Neural progenitor cell (in vitro differentiated cells): ENCODE data around the gene ADISSP. TPM values are rescaled to one million over a fixed set of nuclear protein-coding genes. Genes with fewer than 3 reads are reported as not detected.

Experiments
- DNase-seq: peaks from one replicate; pipeline ENCODE4 v3.0.0-alpha.2; 2016; ENCODE audit warnings: low spot score
- H2AFZ ChIP-seq: fragments of 200-600 bp; sonication (generic); replicated peaks from 2 replicates; pipeline ENCODE4 v1.6.1; 2016; ENCODE audit warnings: antibody characterized with exemption
- H3F3A ChIP-seq: fragments of 200-600 bp; sonication (generic); 2 replicates; pipeline ENCODE4 v1.6.1; 2016; ENCODE audit warnings: antibody characterized with exemption, low read depth
- H3K27ac ChIP-seq: fragments of 200-600 bp; sonication (generic); 2 replicates; pipeline ENCODE4 v1.5.1; 2016; ENCODE audit warnings: mild to moderate bottlenecking
- H3K27me3 ChIP-seq: fragments of 200-600 bp; sonication (generic); 2 replicates; pipeline ENCODE4 v1.6.1; 2016; ENCODE audit warnings: mild to moderate bottlenecking, moderate library complexity
- H3K36me3 ChIP-seq: fragments of 200-600 bp; sonication (generic); 2 replicates; pipeline ENCODE4 v1.5.1; 2016
- H3K4me1 ChIP-seq: fragments of 200-600 bp; sonication (generic); 2 replicates; pipeline ENCODE4 v1.6.1; 2016; ENCODE audit warnings: mixed run types
- H3K4me2 ChIP-seq: fragments of 200-600 bp; sonication (generic); 2 replicates; pipeline ENCODE4 v1.6.1; 2016
- H3K4me3 ChIP-seq: fragments of 200-600 bp; sonication (generic); 2 replicates; pipeline ENCODE4 v1.5.1; 2016
- H3K79me2 ChIP-seq: fragments of 200-600 bp; sonication (generic); 2 replicates; pipeline ENCODE4 v1.6.1; 2016; ENCODE audit warnings: low read depth
- H3K9ac ChIP-seq: fragments of 200-600 bp; sonication (generic); 2 replicates; pipeline ENCODE4 v1.6.1; 2016
- H3K9me3 ChIP-seq: fragments of 200-600 bp; sonication (generic); 2 replicates; pipeline ENCODE4 v1.5.1; 2016; ENCODE audit warnings: low read depth
- H4K20me1 ChIP-seq: fragments of 200-600 bp; sonication (generic); 2 replicates; pipeline ENCODE4 v1.6.1; 2016; ENCODE audit warnings: low read depth
- H3K27ac Mint-ChIP-seq: 3 replicates; pipeline ENCODE4 v1.8.0; 2021; ENCODE audit warnings: mixed read lengths
- H3K27me3 Mint-ChIP-seq: 2 replicates; pipeline ENCODE4 v1.8.0; 2022; ENCODE audit warnings: low read depth, mild to moderate bottlenecking, inconsistent platforms, moderate library complexity, mixed read lengths; ENCODE audit not compliant: insufficient read depth
- H3K36me3 Mint-ChIP-seq: 3 replicates; pipeline ENCODE4 v1.8.0; 2021; ENCODE audit warnings: mixed read lengths
- H3K4me1 Mint-ChIP-seq: 3 replicates; pipeline ENCODE4 v1.8.0; 2021; ENCODE audit warnings: mixed read lengths
- H3K4me3 Mint-ChIP-seq: 3 replicates; pipeline ENCODE4 v1.8.0; 2021; ENCODE audit warnings: mild to moderate bottlenecking, moderate library complexity, mixed read lengths
- H3K9me3 Mint-ChIP-seq: 3 replicates; pipeline ENCODE4 v1.8.0; 2020; ENCODE audit warnings: mixed read lengths
- EZH2 ChIP-seq: fragments of 200-600 bp; sonication (generic); IDR thresholded peaks from 2 replicates; pipeline ENCODE4 v1.6.1; 2017; ENCODE audit warnings: antibody characterized with exemption, mild to moderate bottlenecking, moderate library complexity
- EZH2phosphoT487 ChIP-seq: fragments of 200-600 bp; sonication (generic); IDR thresholded peaks from 2 replicates; pipeline ENCODE4 v1.6.1; 2017; ENCODE audit warnings: antibody characterized with exemption
- total RNA-seq: library from RNA; depleted of rRNA; stranded (reverse); fragments of >200 nt; gene quantifications from 2 replicates; pipeline ENCODE4 v1.2.3, GENCODE V29; 2015; ENCODE audit warnings: low replicate concordance
- TF ChIP-seq, protein P1 (sequence below): fragments of 200-600 bp; sonication (generic); IDR thresholded peaks from 2 replicates; pipeline ENCODE4 v1.5.1; 2017; ENCODE audit warnings: antibody characterized with exemption, mild to moderate bottlenecking

The ADISSP gene
- total RNA-seq, 1 donor from 2014 or later = 17.6 TPM

DNA sequence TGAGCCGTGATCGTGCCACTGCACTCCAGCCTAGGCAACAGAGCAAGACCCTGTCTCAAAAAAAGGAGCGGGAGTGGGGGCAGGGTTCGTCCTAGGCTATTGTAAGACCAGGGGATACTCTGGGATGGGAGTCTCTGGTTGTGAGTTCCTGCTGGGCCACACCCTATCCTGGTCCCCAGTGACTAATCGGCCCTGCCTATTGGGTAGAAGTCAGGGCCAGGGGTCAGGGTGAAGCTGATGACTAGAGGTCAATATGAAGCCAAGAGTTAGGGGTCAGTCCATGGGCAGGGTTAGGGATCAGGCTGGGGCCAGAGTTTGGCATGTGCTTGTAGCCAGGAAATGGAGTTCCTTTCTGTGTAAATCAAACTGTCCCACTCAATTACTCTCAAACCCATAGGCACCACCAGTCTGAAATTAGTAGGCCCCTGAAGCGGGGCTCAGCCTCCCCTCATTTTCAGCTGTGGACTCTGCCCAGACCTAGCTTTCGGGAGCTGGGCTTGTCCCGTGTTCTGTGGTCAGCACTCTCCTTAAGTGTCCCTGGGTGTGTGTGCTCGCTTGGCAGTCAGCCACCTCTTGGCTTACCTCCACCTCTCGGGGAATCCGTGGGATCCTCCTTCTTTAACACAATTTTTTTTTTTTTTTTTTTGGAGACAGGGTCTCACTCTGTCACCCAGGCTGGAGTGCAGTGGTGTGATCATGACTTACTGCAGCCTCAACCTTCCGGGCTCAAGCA lies 33.3 kb downstream of the ADISSP start:
- no peaks in the 10 kb centered on the region for H3K79me2 ChIP-seq
- H3K4me1 ChIP-seq = no peaks in the 10 kb centered on the region
- Mint-ChIP-seq H3K9me3 (no peaks in the 10 kb centered on the region), H3K27me3 (peaks cover 18% of the 10 kb centered on the region), H3K36me3 (no peaks in the 10 kb centered on the region), H3K27ac (no peak overlapping the region), H3K4me1 (peaks cover 35% of the 10 kb centered on the region), H3K4me3 (no peak overlapping the region)
- no peak overlapping the region for H3K27ac ChIP-seq
- DNase-seq = no peak
- no peak overlapping the region for H2AFZ ChIP-seq
- peaks cover 33% of the 10 kb centered on the region for H3K27me3 ChIP-seq
- H3K4me3 ChIP-seq = no peak overlapping the region
- no peaks in the 10 kb centered on the region for H3K9me3 ChIP-seq
- no peaks in the 10 kb centered on the region for H4K20me1 ChIP-seq
- no peak overlapping the region for H3K4me2 ChIP-seq
- H3F3A ChIP-seq = peaks cover 8% of the 10 kb centered on the region
- no peaks in the 10 kb centered on the region for H3K36me3 ChIP-seq
- no peak for TF ChIP-seq EZH2
- no peak for TF ChIP-seq EZH2phosphoT487
- TF ChIP-seq, protein P1, sequence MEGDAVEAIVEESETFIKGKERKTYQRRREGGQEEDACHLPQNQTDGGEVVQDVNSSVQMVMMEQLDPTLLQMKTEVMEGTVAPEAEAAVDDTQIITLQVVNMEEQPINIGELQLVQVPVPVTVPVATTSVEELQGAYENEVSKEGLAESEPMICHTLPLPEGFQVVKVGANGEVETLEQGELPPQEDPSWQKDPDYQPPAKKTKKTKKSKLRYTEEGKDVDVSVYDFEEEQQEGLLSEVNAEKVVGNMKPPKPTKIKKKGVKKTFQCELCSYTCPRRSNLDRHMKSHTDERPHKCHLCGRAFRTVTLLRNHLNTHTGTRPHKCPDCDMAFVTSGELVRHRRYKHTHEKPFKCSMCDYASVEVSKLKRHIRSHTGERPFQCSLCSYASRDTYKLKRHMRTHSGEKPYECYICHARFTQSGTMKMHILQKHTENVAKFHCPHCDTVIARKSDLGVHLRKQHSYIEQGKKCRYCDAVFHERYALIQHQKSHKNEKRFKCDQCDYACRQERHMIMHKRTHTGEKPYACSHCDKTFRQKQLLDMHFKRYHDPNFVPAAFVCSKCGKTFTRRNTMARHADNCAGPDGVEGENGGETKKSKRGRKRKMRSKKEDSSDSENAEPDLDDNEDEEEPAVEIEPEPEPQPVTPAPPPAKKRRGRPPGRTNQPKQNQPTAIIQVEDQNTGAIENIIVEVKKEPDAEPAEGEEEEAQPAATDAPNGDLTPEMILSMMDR = no peak
- no peak overlapping the region for H3K9ac ChIP-seq

DNA sequence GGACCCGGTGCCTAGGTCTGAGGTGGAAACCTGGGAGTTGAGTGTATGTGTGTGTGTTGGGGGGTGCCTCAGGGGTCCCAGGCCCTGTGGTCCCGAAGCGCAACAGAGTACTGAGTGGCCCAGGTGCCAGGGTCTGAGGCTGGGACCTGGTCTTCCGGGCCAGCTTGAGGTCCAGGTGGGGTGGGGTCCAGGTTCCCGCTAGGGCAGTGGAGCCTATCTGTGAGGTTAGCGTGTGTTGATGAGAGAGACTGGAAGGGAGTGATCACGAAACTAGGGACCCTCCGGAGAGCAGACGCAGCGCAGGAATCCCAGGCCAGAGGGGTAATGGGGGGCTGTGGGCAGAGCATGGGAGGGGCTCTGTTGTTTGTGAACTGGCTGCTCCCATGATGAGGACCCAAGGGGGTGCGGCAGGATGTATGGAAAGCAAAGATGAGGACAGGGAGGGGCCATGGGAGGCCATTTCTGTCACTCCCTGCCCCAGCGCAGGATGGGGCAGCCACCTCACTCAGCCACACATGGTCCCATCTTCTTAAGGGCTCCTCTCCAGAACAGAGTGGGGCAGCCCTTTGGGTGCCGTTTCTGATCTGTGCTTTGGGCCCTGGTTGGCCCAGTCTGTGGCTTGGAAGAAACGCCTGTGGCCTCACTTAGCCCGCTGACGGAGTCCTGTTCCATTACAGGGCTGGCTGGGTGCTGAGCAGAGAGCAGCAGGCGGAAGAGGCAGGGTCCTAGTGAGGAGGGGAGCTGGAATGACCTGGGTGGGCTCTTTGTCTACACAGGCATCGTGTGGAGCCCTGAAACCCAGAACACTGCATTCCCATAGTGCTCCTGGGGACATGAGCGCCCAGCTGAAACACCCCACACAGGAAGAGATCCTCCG lies 34.2 kb downstream of the ADISSP start:
- Histone ChIP-seq H3K27ac (no peak overlapping the region), H3K4me1 (no peaks in the 10 kb centered on the region), H3K9ac (no peak overlapping the region), H4K20me1 (no peaks in the 10 kb centered on the region), H2AFZ (peak overlapping the region; percentile 10), H3K79me2 (no peaks in the 10 kb centered on the region), H3K9me3 (no peaks in the 10 kb centered on the region), H3F3A (peaks cover 8% of the 10 kb centered on the region), H3K4me2 (peak overlapping the region; percentile 66), H3K36me3 (no peaks in the 10 kb centered on the region), H3K27me3 (peaks cover 37% of the 10 kb centered on the region), H3K4me3 (no peak overlapping the region)
- peak overlapping the region; percentile 48 for H3K4me3 Mint-ChIP-seq
- no peaks in the 10 kb centered on the region for H3K9me3 Mint-ChIP-seq
- H3K27me3 Mint-ChIP-seq = peaks cover 19% of the 10 kb centered on the region
- no peaks in the 10 kb centered on the region for H3K36me3 Mint-ChIP-seq
- H3K27ac Mint-ChIP-seq = peak overlapping the region; percentile 72
- DNase-seq = no peak
- TF ChIP-seq EZH2 (no peak), EZH2phosphoT487 (no peak)
- TF ChIP-seq, protein P1 = no peak
- peaks cover 28% of the 10 kb centered on the region for H3K4me1 Mint-ChIP-seq

DNA sequence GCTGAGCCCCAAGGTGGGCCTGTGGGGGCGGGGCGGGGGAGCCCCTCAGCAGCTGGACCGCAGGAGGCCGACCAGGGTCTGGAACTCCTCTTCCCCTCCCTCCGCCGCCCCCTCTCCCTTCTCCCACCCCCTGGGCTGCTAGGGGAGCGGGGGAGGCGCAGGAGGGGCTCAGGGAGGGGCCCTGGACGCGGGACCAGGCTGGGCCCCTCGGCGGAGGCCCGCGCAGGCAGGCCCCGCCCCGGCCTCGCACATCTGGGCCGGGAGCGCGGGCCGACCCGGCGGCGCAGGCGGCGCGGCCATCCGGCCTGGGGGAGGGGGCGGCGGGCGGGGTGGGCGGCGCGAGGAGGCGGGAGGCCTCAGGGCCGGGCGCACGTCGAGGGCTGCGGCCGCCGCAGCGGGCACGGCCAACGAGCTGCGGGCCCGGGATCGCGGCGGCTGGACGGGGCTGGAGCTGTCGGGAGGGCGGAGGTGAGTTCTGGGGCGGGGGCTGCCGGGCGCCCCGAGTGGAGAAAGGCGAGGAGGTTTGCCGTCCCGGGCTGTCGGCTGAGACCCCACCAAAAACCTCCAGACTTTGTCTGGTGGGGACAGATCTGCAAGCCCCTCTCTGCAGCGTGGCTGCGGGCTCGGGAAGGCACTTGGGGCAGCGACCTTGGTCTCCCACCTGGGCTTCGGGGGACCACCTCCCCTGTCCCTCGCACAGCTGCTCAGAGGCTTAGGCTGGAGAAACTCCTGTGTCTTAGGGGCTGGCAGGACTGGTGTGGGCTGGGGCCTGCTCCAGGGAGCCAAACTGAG lies 35.0 kb downstream of the ADISSP start, which contains the start of gene HSPA12B:
Gene HSPA12B, plus strand, starts transcription at position 359 of the 792 bp plus-strand sequence. CDS start 5,990 bp downstream, outside the sequence.
- H3K4me1 ChIP-seq = peaks cover 4% of the 10 kb centered on the region
- H3K27me3 ChIP-seq = peaks cover 45% of the 10 kb centered on the region
- Mint-ChIP-seq H3K27ac (peak within 1 kb of the TSS; percentile 72), H3K4me3 (peak within 1 kb of the TSS; percentile 48), H3K27me3 (peaks cover 25% of the 10 kb centered on the region), H3K9me3 (no peaks in the 10 kb centered on the region), H3K36me3 (no peaks in the 10 kb centered on the region), H3K4me1 (peaks cover 29% of the 10 kb centered on the region)
- peak within 1 kb of the TSS; percentile 66 for H3K4me2 ChIP-seq
- no peaks in the 10 kb centered on the region for H3K9me3 ChIP-seq
- H3K27ac ChIP-seq = no peak within 1 kb of the TSS
- no peaks in the 10 kb centered on the region for H3K79me2 ChIP-seq
- H3K9ac ChIP-seq = no peak within 1 kb of the TSS
- TF ChIP-seq, protein P1 = no peak
- no peak for TF ChIP-seq EZH2phosphoT487
- TF ChIP-seq EZH2 = no peak
- DNase-seq = peak; percentile 80
- H4K20me1 ChIP-seq = no peaks in the 10 kb centered on the region
- peak within 1 kb of the TSS; percentile 29 for H3K4me3 ChIP-seq
- peaks cover 8% of the 10 kb centered on the region for H3F3A ChIP-seq
- H2AFZ ChIP-seq = peak within 1 kb of the TSS; percentile 63
- no peaks in the 10 kb centered on the region for H3K36me3 ChIP-seq
